GM19468 (cell line): ENCODE data around the gene NIPAL4.

Experiments
- ATAC-seq: cut with Tn5 transposase; IDR thresholded peaks from one replicate; pipeline ENCODE4 v1.9.1; 2021; ENCODE audit warnings: mild to moderate bottlenecking, moderate library complexity, moderate number of reproducible peaks; ENCODE audit not compliant: unreplicated experiment; ENCODE audit errors: extremely low read depth

NIPAL4 gene

DNA sequence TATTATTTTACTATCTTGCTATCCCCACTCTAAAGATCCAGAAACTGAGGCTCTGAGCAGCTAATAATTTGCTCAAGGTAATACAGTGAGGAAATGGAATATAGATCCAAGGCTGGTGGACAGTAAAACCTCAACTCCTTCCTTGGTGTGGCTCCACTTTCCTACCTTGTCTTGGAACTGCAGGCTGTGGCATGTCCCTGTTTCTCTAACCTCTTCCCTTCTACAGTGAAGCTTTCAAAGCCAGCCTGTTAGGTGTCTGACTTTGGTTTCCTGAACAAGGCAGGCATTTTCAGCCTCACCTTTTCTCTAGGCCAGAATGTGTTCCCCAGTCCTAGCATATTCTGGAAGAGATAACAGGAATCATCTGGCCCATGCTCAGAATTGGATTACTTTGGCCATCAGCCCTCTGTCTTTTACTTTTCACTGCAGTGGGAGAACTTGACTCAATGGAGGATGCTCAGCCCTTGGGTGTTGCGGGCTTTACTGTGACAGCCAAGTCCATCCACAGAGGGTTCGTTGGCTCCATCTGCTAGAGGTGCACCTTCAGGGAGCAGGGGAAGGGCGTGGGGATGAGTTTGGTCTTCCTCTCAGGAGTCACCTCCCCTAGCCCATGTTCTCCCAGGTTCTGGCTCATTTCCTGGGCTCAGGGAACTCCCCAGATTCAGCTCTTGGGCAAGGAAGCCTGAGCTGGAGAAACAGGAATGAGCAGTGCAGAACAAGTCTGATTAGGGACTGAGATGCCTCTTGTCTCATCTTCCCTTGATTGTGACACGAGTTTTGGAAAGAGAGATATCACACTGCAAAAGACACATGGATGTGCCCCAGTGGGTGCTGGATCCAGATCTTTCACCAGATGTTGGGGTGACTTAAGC is 1.1 kb downstream of the NIPAL4 start:
- ATAC-seq: no peak

- ATAC-seq: no peak
These were observed 3.1 kb downstream of the NIPAL4 start for GRCh38 chr5:157463081-157463480.

DNA sequence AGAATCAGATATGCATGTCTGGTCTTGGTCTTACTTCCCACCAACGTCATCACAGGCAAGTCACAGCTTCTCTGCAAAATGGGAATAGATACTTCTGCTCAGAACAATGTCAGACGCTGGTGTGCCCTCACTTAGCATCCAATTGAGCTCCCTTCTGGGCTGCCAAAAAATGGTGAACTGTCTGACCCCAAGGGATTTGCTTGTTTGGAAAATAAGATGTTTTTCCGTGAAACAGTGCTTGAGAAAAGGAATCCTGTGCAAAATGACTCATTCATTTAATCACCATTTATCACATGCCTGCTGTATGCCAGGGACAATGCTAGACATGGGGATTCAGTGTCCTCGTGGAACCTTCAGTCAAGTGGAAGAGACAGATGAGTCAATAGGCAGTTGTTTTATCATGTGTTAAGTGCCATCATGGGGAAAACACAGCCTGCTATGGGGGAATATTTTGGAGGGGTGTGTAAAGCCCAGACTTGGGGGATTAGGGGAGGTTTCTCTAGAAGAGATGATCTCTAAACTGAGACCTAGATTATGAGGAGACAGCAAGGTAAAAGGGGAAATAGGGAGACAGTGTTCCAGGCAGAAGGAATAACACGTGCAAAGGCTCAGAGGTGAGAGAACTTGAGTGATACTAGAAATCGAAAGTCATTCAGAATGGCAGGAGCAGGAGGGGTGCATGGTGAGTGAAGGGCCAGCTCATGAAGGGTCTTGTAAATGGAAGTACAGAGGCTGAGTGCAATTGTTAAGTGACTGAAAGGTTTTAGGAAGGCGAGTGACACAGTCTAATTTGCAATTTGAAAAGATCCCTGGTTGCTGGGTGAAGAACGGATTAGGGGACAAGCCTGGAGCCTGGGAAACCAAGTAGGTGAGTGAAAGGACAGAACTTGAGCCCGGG is 3.9 kb downstream of the NIPAL4 start:
- ATAC-seq: no peak

DNA sequence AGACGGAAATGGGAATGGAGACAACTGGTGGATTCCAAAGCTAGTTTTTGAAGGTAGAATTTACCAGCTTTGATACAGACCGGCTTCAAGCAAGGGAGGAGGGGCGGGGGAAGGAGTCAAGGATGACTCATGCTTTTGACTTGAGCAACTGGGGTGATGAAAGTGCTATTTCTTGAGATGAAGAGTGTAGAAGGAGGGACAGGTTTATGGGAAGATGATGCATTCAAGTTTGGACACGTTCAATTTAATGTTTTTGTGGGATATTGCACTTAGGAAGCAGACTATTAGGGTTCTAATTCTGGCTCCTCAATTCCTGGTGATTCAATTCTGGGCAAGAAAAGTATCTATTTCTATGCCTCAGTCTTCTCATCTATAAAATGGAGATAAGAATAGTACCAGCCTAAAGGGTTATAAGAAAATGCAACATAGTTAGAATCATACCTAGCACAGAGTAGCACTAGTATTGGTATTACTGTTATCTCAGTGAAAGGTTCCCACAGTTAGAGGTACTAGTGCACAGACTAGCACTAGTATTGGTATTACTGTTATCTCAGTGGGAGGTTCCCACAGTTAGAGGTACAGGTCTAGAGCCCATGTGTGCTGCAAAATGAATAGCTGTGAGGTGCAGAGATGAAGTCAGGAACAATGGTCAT is 4.6 kb downstream of the NIPAL4 start:
- ATAC-seq: peak; percentile 93

GRCh38 chr5:157468293-157468965 is 8.4 kb downstream of the NIPAL4 start:
- ATAC-seq: no peak

DNA sequence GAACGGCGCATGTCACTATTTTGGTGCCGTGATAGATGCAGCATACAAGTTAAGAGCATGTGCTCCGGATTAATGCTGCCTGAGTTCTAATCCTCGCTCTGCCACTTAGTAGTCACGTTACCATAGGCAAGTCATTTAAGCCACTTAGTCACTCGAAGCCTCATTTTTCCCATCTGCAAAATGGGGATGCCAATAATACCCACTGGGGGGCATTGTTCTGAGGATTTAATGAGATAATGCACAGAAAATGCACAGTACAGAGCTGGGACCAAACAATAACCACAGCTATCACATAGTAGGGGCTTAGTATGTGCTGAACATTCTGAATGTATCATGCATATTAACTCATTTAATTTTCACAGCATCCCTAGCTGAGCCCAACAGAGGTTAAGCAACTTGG is 9.1 kb downstream of the NIPAL4 start:
- no peak for ATAC-seq

- ATAC-seq: no peak
These were observed 9.7 kb downstream of the NIPAL4 start for GRCh38 chr5:157469687-157470086.

DNA sequence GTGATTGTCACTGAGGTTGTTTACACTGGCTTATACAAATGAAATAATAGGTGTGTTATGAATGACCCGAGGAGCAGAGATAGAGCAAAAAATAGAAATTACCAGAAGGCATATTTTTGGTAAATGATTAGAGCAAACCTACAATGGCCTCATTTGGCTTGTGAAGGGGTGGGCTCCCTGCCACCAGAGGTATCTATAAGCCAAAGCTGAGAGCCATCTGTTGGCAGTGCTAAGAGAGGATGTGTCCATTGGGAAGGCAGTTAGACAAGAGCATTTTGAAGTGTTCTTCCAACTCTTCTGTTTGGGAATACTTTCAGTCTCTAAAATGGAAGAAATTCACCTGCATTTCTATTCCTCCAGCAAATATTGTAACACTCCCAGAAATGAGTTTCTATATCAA is 10.6 kb downstream of the NIPAL4 start:
- no peak for ATAC-seq

DNA sequence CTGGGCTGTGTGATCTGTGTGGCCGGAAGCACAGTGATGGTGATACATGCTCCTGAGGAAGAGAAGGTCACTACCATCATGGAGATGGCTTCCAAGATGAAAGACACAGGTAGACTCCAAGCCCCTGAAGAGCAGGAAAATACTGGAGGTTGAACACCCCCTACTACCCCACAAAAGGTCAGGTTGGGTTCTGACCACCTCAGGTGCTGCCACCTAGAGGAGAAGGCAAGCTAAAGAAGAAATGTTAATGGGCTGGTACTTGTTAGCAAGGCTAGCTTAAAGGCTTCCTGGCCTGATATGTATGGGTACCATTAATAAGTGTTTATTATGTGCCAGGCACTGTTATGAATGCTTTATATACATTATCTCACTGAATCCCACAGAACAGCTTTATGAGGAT is 11.7 kb downstream of the NIPAL4 start:
- ATAC-seq: no peak

DNA sequence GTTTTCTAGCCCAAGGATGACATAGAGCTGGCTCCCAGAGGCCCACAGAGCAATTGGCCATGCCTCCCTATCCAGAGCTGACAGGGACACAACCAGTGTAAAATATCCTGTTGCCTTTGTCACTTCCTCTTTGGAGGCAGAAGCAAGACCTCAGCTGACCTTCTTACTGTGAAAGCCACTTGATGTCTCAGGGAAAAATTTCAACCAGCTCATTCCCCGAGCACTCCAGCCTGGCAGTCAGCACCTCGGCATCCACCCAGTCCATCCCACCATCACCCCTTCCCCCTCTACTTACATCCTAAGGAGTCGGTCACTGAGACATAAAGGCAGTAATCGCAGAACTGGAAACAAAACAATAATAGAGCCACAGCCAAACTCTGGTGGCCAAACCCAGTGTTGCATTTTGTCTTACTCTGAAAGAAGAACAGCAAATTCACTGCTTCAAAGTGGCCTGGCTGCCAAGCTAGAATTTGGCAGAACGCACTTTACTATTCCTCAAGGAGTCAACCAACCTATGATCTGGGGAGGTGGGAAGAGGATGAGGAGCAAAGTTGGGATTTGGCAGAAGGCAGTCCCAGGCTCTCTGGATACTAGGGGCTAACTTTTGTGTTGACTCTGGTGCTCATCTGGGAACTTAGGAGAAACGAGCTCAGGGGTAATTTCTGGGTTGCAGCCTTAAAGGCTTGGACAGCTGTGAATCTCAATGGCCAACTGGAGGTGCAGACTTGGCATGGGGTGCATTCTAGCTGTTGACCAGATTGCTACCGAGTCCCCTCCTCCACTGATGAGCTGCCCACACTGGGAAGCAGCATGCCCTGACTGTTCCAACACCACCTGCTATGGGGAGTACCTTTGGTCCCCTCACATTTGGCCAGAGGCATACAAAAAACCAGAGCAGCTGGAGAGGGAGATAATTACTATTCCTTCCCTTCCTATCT is 13.6 kb downstream of the NIPAL4 start:
- no peak for ATAC-seq

DNA sequence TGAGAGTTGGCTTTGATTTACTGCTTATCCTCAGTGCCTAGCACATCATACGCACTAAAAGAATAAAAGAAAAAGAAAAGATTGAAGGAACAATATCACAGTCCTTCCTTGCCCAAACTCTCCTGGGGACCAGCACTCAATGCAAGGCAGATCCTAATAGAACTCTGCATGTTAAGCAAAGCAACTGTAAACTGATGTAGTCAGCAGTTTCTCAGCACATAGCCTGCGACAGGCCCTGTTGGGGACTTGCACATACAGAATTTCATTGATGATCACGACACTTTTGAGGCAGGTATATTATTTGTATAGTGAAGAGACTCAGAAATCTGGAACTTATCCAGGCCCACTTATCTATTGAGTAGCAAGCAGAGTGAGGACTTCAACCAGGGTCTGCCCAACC is 15.4 kb downstream of the NIPAL4 start:
- no peak for ATAC-seq

- peak; percentile 63 for ATAC-seq
These were observed 16.8 kb downstream of the NIPAL4 start for GRCh38 chr5:157476702-157477408.

GRCh38 chr5:157477814-157478494 is 17.9 kb downstream of the NIPAL4 start:
- no peak for ATAC-seq

GRCh38 chr5:157478726-157479125 is 18.7 kb downstream of the NIPAL4 start:
- no peak for ATAC-seq

- no peak for ATAC-seq
These were observed 19.2 kb downstream of the NIPAL4 start for GRCh38 chr5:157479166-157479565.

DNA sequence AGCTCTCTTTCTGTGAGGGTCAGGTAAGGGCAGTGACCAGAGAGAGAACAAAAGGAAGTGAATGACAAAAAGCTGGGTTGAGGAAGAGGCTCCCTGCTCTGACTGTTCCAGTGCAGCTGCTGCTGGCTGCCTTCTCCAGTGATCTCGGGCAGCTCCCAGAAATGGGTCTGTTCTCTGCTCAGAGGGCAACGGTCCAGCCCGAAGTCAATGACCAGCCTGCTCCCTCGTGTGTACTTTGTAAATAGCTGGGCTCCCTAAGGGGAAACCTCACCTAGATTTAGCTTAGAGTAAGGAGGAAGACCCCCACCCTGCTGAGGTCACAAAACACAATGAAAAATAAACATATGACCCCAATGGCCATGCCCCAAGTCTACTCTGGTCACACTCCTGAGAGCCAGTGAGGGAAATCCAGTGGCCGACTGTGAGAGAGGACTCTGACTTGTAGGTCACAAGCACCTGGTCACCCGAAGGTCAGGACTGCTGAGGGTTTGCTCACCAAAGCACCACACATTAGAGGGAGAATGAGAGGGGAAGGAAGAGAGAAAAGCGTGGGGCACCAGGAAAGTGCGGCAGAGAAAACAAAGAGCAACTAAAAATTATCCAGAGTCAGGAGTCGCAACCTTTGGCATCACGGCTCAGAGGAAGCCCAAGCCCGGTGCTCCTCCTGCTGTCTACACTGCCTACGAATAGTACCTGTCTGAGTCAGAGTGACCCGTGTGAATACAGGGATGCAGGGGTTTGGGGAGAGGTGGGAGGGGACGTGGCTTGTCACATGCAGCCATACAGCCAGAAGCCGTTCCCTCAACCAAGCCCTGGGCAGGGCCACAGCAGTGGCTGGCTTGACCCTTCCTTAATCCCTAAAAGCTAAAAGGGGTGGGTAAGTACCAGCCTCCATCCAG is 19.8 kb downstream of the NIPAL4 start:
- no peak for ATAC-seq

DNA sequence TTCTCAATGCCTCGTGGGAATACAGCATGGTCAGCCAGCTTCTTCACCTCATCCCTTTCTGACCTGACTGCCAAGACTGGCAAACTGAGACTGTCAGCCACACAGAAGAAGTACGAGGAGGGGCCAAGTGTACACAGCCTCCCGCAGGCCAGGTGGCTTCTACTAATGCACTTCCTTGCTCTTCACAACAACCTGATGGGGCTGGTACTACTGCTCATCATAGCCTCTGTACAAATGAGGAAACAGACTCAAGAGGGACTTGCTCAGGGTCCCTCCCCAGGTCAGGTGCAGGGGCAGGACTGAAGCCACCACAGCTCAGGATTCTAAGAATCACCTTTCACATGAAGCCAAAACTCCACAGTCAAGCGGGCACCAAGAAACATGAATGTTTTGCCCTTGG is 21.3 kb downstream of the NIPAL4 start:
- ATAC-seq: no peak
